GM18511 (cell line): ENCODE data around the gene LIF.
"Not testable (repeated sequence)": the region's sequence is repeated elsewhere in the genome, so short reads cannot be mapped to it uniquely, and the experiment has no call there.

Experiments
- ATAC-seq: cut with Tn5 transposase; IDR thresholded peaks from one replicate; pipeline ENCODE4 v1.9.1; 2021; ENCODE audit warnings: mild to moderate bottlenecking, moderate library complexity; ENCODE audit not compliant: unreplicated experiment

The LIF gene

DNA sequence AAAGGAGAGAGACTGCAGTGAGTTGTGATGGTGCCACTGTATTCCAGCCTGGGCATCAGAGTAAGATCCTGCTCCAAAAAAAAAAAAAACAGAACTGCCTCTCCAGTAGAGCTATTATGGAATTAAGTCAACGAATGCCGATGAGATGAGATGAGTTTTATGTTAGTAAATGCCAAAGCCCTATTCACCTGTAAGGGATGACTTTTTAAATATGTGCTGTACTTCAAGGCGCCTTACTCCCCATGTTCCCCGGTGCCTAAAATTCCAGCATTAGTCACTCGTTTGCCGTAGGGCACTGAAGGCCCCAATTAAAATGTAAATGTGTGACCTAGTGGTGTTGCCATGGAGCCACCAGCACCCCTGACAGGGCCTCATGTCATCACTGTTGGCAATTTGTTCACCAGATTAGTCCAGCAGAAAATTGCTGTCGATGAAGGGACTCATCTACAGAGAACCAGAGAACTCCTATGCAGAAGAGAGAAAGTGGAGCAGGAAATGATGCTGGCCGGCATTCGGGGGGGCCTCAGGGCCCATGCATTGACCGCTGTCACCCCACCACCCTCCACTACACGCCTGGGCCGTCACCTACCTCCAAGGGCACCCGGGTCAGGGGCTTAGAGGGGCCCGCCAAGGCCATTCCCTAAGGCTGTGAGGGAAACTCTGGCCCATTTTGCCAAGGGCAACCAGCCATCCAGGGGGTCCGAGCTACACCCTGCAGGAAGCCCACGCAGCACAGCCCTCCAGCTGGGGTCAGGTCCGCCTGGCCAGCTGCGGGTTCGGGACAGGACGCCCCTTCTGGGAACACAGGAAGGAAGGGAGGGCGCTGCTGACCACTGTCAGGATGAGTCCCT, 17.8 kb downstream of the LIF start:
- no peak for ATAC-seq

DNA sequence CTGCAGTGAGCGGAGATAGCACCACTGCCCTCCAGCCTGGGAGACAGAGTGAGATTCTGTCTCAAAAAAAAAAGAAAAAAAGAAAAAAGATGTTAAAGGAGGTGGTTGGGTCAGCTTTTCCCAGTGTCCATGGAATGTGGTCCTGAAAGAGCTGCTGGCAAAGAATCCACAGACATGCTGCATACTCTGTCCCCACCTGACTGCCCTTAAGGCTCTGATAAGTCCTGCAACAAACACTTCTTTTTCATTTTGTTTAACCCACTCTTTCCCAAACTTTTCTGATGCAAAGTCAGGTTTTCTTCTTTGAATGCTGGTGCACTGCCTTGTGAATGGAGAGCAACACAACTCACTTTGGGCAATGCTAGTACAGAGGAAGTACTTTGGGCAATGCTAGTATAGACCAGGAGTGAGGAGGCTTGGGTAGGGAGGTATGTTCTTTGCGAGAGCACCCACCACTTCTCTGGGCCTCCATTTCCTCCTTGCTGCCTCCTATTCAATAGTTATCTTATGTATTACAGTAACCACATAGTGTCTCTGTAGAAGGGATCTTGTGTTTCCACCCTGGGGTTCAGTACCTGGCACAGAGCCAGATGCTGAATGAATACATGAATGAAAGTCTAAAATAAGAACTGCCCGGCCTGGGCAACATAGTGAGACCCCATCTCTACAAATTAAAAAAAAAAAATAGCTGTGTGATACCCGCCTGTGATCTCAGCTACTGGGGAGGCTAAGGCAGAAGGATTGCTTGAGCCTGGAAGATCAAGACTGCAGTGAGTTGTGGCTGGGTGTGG, 18.9 kb downstream of the LIF start:
- ATAC-seq = no peak

DNA sequence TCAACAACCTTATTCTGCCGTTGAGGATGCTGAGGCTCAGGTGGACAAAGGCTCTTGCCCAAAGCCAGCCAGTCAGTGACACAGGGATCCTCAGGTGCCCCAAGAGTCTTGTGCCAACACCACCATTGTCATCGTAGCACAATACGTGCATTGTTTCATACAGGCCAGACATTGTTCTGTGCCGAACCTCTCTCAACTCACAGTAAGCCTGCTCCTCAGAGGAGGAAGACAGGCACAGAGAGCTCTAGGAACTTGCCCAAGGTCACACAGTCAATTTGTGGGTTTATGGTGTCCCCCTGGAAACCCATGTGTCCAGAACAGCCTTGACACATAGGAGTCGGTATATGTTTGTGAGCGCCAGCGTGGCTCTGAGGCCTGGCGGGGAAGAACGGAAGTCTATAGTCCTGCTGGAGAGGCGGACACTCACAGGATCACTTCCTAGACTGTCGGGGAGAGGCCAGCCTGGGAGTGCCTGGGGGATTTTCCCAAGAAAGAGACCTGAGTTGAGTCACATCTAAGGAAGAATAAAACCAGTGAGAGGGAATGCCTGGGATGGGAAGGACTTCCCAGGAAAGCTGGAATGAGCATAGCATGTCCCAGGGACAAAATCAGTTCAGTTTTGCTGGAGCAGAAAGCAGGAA, 20.2 kb downstream of the LIF start:
- ATAC-seq = no peak

GRCh38 chr22:30225220-30225927, 21.2 kb downstream of the LIF start:
- ATAC-seq = no peak

DNA sequence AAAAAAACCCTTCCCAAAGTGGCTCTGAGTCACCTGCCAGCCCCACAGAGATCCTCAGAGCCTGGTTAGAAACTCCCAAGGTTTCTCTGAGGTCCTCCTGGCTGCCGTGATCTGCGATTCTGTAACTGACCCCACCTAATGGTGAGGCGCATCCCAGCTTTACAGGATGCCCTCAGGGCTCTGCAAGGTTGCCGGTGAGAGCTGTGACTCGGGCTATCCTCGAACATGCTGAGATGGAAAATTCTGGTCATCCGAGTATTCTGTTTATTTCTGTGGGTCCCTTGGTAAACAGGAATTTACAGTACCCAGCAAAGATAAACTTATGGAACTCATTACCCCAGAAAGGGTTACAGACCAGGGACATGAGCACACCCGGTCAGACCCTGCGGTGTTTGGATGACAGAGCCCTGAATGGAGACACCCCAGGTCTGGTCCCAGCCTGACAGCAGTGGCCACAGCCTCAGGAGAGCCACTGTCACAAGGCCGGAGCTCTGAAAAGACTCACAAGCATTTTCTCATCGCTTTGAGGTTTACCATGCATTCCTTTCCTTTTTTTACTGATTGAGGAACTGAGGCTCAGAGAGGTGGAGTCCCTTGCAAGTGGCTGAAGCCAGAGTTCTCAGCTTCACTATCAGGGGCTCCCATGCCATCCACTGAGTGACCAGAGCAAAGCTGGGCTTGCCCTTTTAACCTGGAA, 22.2 kb downstream of the LIF start:
- ATAC-seq = no peak

GRCh38 chr22:30223303-30223702, 23.3 kb downstream of the LIF start:
- no peak for ATAC-seq

GRCh38 chr22:30222321-30222720, 24.2 kb downstream of the LIF start:
- ATAC-seq = no peak

GRCh38 chr22:30221121-30221992, 25.2 kb downstream of the LIF start:
- ATAC-seq = no peak

GRCh38 chr22:30220338-30221012, 26.1 kb downstream of the LIF start:
- ATAC-seq = no peak

- ATAC-seq = no peak
Observed at GRCh38 chr22:30219668-30220278, 26.8 kb downstream of the LIF start.

GRCh38 chr22:30219049-30219654, 27.4 kb downstream of the LIF start:
- ATAC-seq = no peak

GRCh38 chr22:30217698-30218560, 28.6 kb downstream of the LIF start:
- ATAC-seq = no peak

DNA sequence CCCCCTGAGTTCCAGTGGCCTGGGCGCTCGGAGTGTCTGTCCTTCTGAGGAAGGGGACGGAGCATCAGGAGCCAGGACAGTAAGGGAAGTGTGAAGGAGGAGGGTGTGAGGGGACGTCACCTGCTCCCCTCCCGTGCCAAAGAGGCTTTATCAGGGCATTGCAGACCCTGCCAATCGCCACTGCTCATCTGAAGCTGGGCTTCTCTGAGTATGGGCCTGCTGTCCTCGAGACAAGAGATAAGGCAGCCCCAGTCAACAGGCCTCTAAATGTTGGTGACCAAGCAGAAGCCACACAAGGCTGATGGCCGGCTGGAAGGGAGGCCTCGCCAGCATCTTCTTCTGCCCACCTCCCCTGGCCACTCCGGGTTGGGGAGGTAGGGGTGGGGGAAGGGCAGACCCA, 29.8 kb downstream of the LIF start:
- ATAC-seq = no peak

DNA sequence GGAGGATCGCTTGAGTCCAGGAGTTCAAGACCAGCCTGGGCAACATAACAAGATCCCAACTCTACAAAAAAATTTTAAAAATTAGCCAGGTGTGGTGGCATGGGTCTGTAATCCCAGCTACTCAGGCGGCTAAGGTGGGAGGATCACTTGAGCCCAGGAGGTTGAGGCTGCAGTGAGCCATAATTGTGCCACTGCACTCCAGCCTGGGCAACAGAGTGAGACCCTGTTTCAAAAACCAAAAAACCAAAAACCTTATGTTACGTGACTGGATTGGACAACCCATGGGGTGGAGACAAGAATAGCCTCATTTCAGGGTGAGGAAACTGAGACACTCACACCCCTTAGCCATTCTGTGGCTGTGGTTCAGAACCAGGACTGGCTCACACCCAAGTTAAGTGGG, 30.3 kb downstream of the LIF start:
- ATAC-seq = not testable (repeated sequence)

DNA sequence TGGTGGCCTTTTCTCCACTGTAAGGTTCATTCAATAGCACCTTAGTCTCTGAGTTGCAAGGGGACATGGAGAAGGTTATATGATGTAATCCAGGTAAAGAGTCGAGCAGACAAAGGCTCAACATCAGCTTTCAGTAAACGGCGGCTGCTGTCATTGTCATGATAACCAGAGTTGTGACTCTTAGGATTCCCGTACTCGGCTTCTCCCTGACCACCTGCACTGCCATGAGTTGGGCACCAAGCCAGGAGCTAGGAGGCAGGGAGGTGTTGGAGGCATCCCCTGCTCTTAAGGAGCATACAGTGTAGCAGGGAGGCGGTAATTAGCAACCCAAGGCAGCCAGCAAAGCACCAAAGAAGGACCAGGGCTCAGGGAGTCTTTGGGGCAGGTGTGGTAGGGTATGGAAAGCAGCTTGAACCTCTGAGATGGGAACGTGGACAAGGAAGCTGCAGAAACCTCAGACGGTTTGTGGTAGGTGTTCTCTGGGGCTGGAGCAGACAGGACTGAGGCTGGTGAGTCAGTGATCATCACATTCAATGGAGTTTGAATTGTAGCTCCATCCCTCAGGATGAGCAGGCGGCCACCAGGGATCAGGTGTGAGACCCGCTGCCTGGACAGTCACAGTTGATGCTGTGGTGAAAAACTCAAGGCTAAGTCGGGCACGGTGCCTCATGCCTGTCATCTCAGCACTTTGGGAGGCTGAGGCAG, 31.7 kb downstream of the LIF start:
- ATAC-seq = no peak

- ATAC-seq = no peak
Observed at GRCh38 chr22:30212996-30213441, 33.5 kb downstream of the LIF start.
